Measurements from ENCODE around the gene BAHCC1. TPM values are rescaled to one million over a fixed set of nuclear protein-coding genes. Genes with fewer than 3 reads are reported as not detected.

The BAHCC1 gene
- total and polyA plus RNA-seq, 2 of the 8 experiments (the other 6 are each of a cell fraction or from before 2014, with no cell fraction given), result 0.26 to 0.58 TPM

DNA sequence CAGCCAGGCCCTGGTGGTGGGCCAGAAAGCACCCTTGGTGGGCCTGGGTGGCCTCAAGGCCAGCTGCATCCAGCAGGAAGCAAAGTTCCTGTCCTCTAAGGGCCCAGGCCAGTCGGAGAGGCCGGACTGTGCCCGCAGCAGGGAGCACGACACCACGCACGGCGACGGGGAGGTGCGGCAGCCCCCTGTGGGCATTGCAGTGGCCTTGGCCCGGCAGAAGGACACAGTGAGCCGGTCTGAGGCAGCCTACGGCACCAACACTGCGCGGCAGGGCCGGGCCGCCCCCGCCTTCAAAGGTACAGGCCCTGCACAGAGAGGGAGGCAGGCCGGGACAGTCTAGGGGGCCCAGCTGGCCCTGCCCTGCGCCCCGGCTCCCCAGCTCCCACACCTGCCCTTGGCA lies 48.0 kb downstream of the BAHCC1 start (continued):
- no peak for TF ChIP-seq POLR2AphosphoS5 (IDR thresholded peaks at IDR 0.05; ENCODE audit: low read depth, low read length)

Data from H1 (cell line).